ENCODE data around the gene PARD3B.

- TF ChIP-seq POLR2AphosphoS5 (IDR thresholded peaks at IDR 0.05) (no peak), EP300 (IDR thresholded peaks at IDR 0.05) (no peak)
- TF ChIP-seq, protein P1, sequence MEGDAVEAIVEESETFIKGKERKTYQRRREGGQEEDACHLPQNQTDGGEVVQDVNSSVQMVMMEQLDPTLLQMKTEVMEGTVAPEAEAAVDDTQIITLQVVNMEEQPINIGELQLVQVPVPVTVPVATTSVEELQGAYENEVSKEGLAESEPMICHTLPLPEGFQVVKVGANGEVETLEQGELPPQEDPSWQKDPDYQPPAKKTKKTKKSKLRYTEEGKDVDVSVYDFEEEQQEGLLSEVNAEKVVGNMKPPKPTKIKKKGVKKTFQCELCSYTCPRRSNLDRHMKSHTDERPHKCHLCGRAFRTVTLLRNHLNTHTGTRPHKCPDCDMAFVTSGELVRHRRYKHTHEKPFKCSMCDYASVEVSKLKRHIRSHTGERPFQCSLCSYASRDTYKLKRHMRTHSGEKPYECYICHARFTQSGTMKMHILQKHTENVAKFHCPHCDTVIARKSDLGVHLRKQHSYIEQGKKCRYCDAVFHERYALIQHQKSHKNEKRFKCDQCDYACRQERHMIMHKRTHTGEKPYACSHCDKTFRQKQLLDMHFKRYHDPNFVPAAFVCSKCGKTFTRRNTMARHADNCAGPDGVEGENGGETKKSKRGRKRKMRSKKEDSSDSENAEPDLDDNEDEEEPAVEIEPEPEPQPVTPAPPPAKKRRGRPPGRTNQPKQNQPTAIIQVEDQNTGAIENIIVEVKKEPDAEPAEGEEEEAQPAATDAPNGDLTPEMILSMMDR (IDR thresholded peaks at IDR 0.05), result no peak
These were observed 623.7 kb downstream of the PARD3B start for GRCh38 chr2:205169012-205169411.

Measured in stomach (tissue), 4 donors.